GM18526 (cell line): ENCODE measurements around the gene HERC4.

ENCODE experiments used
- POLR2A ChIP-seq: IDR thresholded peaks from 3 replicates; pipeline ENCODE4 v1.6.1; 2011; ENCODE audit not compliant: insufficient read length; ENCODE audit errors: extremely low read depth

Gene HERC4

GRCh38 chr10:68074031-68074774 is 880 bp downstream of the HERC4 start:
- TF ChIP-seq POLR2A: no peak

- TF ChIP-seq POLR2A: no peak
Observed at GRCh38 chr10:68073631-68074030, 1.5 kb downstream of the HERC4 start.

- no peak for TF ChIP-seq POLR2A
Observed at GRCh38 chr10:68067508-68067907, 7.6 kb downstream of the HERC4 start.

GRCh38 chr10:68067029-68067428 is 8.1 kb downstream of the HERC4 start:
- TF ChIP-seq POLR2A: no peak

GRCh38 chr10:68053553-68053952 is 21.5 kb downstream of the HERC4 start:
- TF ChIP-seq POLR2A: no peak

DNA sequence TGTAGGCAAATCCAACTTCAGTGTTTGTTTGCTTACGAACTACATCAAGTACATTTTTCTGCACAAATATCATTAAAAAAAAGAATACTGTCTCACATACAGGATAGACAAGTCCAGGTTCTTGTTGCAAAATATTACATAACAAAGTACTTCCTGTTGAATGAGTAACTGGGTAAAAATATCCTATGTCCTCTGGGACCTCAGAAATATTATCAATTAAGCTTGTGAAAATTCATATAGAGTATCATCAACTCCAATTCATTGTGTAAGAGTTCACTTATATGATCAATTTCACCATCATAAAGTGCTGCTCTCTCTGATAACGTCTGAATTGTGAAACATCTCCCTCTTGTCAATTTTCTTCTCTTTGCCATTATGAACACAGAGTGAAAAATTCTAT is 22.6 kb downstream of the HERC4 start:
- TF ChIP-seq POLR2A: no peak

- no peak for TF ChIP-seq POLR2A
Observed at GRCh38 chr10:68049289-68050078, 25.6 kb downstream of the HERC4 start.

DNA sequence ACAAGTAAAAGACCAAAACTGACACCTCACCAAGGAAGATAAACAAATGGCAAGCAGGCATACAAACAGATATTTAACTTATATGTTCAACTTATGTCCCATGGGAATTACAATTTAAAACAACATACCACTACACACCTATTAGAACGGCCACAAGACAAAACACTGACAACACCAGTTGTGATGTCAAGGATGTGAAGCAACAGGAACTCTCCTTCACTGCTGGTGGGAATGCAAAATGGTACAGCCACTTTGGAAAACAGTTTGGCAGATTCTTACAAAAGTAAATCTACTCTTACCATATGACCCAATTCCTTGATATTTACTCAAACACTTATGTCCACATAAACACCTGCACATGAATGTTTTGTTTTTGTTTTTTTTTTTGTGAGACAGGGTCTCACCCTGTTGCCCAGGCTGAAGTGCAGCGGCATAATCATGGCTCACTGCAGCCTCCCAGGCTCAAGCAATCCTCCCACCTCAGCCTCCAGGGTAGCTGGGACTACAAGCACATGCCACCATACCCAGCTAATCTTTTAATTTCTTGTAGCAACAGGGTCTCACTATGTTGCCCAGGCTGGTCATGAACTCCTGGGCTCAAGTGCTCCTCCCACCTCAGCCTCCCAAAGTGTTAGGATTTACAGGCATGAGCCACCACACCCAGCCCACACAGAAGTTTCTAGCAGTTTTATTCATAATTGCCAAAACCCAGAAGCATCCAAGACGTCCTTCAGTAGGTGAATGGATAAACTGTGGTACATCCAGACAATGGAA is 27.3 kb downstream of the HERC4 start:
- TF ChIP-seq POLR2A: no peak

GRCh38 chr10:68047122-68047521 is 28.0 kb downstream of the HERC4 start:
- no peak for TF ChIP-seq POLR2A

- TF ChIP-seq POLR2A: no peak
Observed at GRCh38 chr10:68046642-68047041, 28.4 kb downstream of the HERC4 start.

GRCh38 chr10:68043030-68043429 is 32.1 kb downstream of the HERC4 start:
- no peak for TF ChIP-seq POLR2A

DNA sequence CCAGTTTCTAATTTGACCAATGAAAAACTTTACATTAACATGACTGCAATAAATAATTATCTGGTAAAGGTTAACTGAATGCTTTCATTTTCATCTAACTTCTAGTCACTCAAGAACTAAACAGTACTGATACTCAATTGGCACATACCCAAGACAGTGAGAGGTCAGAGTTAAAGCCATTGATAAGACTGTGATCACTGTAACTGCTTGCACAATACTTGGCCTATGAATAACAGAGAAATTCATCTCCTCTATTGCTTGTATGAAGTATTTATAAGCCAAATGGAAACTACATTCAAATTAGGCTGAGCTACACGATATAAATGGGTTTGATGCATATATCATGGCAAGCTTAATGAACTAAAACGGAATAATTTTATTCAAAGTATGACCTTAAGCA is 43.0 kb downstream of the HERC4 start:
- no peak for TF ChIP-seq POLR2A

- TF ChIP-seq POLR2A: no peak
Observed at GRCh38 chr10:68027429-68027828, 47.7 kb downstream of the HERC4 start.

DNA sequence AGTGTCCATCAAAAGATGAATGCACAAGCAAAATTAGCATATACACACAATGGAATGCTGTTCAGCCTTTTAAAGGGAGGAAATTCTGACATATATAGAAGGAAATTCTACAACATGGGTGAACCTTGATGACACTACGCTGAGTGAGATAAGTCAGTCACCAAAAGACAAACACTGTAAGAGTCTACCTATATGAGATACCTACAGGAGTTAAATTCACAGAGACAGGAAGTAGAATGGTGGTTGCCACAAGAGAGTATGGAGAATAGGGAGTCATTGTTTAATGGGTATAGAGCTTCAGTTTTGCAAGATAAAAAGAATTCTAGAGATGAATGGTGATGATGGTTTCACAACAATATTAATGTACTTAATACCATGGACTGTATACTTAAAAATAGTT is 51.8 kb downstream of the HERC4 start:
- no peak for TF ChIP-seq POLR2A

DNA sequence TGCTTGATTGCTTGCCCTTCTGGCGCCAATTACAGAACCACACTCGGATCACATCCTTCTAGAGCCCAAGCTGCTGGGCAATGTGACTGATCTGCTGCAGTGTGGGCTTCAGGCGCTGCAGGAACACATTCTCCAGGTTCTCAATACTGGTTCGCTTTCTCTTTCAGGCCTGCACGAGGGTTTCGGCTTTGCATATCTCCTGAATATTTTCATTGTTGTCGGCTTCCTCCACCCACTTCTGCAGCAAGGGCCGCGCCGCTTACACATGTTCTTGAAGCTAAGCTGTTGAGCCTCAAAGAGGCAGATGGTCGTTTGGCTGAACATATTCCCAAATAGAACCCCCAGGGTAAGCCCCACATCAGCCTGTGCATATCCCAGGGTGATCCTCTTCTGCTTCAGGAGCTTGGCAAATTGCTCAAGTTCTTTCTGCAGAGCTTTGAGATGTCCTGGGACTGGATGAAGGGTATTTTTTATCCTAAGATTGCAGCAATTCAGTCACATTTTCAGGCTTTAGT is 64.6 kb downstream of the HERC4 start:
- TF ChIP-seq POLR2A: no peak
